Gastrocnemius medialis (tissue), 4 donors: Measurements from ENCODE around the gene COX17. TPM values are rescaled to one million over a fixed set of nuclear protein-coding genes. Genes with fewer than 3 reads are reported as not detected.

Experiments used
- ATAC-seq, 2 donors: fragments of 150-250 bp; one replicate each; pipeline ENCODE4 v1.9.1; 2016
- DNase-seq, 2 donors: peaks; one replicate each; pipeline ENCODE4 v3.0.0-alpha.2; 2019
- H3K27ac ChIP-seq, 4 donors: fragments of 200-600 bp; sonication (generic); 1 replicate in 1 of 4; 2 replicates in 3 of 4; pipeline ENCODE4 v1.5.1; 2016 to 2018; ENCODE audit warnings: mild to moderate bottlenecking in 2 of 4, moderate library complexity in 1 of 4
- H3K27me3 ChIP-seq, 3 donors: fragments of 200-600 bp; sonication (generic) in 2 of 3; 1 replicate in 1 of 3; 2 replicates in 2 of 3; pipeline versions ENCODE4 v1.5.1 to v1.6.0; 2016 to 2019; ENCODE audit warnings: mild to moderate bottlenecking in 1 of 3, moderate library complexity in 1 of 3
- H3K36me3 ChIP-seq, 2 donors: fragments of 200-600 bp; sonication (generic) in 1 of 2; one replicate each; pipeline ENCODE4 v1.5.1; 2017 to 2018
- H3K4me1 ChIP-seq, 2 donors: fragments of 200-600 bp; sonication (generic) in 1 of 2; one replicate each; pipeline ENCODE4 v1.5.1; 2016 to 2017; ENCODE audit warnings: mild to moderate bottlenecking in 2 of 2
- H3K4me3 ChIP-seq, 4 donors: fragments of 200-600 bp; sonication (generic) in 3 of 4; 1 replicate in 1 of 4; 2 replicates in 3 of 4; pipeline ENCODE4 v1.5.1; 2016 to 2019; ENCODE audit warnings: mild to moderate bottlenecking in 2 of 4
- H3K9me3 ChIP-seq, 3 donors: fragments of 200-600 bp; sonication (generic) in 2 of 3; 1 replicate in 1 of 3; 2 replicates in 2 of 3; pipeline ENCODE4 v1.5.1; 2016 to 2019
- POLR2A ChIP-seq, 2 donors: fragments of 450-650 bp; IDR thresholded peaks; one replicate each; pipeline ENCODE4 v1.6.1; 2017; ENCODE audit warnings: antibody characterized with exemption in 2 of 2, mild to moderate bottlenecking in 2 of 2, moderate library complexity in 2 of 2
- in situ Hi-C, 4 donors: fragments of 200-750 bp; cut with MboI; loops; one replicate each; pipeline versions ENCODE4 v1.15.0 to v1.8.0; 2017; ENCODE audit warnings: low sequenced_read_pairs in 4 of 4
- intact Hi-C: fragments of 100-400 bp; cut with DNase I; formaldehyde crosslinking; loops from one replicate; pipeline ENCODE4 v1.15.1; 2023; ENCODE audit warnings: low total_unique reads
- total RNA-seq, 4 donors: library from RNA; depleted of rRNA; stranded (reverse); fragments of >200 nt; gene quantifications; one replicate each; pipeline versions ENCODE4 v1.1.0 to v1.2.3, GENCODE V29; 2016
- TF ChIP-seq, protein P1 (sequence below), 5 experiments: fragments of 450-650 bp in 3 of 5; fragments of 200-600 bp in 2 of 5; sonication (generic) in 2 of 5; IDR thresholded peaks in 4 of 5; conservative IDR thresholded peaks in 1 of 5; 1 replicate in 4 of 5; 2 replicates in 1 of 5; pipeline ENCODE4 v1.5.1; 2016 to 2019; ENCODE audit warnings: antibody characterized with exemption in 5 of 5, mild to moderate bottlenecking in 3 of 5, moderate library complexity in 3 of 5

COX17 gene
- total RNA-seq, 4 donors from 2014 or later, result 63.4 to 146 (median 87.5) TPM

DNA sequence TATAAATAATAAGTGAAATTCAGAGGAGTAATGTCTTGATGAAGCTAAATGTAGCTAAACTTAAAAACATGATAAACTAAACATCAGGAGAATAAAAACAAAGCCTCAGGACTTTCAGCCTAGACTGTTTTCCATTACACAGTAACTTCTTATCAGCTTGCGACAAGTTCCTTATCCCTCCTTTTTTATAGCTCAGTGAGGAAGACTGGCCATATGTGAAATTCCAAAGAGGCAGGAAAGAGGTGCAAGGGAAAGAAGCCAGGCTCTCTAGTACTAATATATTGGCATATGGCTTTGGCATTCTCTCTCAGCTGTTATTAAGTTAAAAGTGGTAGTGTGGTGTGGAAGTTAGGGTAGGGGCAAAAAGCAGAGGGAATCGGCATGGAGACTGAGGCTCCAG is 4.4 kb downstream of the COX17 start:
- no peak for ATAC-seq
- no peak for DNase-seq
- Histone ChIP-seq H3K4me3 (no peak overlapping the region), H3K27me3 (no peaks in the 10 kb centered on the region), H3K9me3 (no peaks in the 10 kb centered on the region), H3K36me3 (peaks cover 0 to 57% of the 10 kb centered on the region in 2 donors), H3K4me1 (peaks cover 17 to 29% of the 10 kb centered on the region in 2 donors), H3K27ac (peak overlapping the region in 3 of 4 donors; percentile 8 to 35 (median 20))
- in situ Hi-C loops, result no loop called here
- TF ChIP-seq, protein P1, sequence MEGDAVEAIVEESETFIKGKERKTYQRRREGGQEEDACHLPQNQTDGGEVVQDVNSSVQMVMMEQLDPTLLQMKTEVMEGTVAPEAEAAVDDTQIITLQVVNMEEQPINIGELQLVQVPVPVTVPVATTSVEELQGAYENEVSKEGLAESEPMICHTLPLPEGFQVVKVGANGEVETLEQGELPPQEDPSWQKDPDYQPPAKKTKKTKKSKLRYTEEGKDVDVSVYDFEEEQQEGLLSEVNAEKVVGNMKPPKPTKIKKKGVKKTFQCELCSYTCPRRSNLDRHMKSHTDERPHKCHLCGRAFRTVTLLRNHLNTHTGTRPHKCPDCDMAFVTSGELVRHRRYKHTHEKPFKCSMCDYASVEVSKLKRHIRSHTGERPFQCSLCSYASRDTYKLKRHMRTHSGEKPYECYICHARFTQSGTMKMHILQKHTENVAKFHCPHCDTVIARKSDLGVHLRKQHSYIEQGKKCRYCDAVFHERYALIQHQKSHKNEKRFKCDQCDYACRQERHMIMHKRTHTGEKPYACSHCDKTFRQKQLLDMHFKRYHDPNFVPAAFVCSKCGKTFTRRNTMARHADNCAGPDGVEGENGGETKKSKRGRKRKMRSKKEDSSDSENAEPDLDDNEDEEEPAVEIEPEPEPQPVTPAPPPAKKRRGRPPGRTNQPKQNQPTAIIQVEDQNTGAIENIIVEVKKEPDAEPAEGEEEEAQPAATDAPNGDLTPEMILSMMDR (IDR thresholded peaks at IDR 0.05 in 4 of 5, conservative IDR thresholded peaks at IDR 0.05 in 1 of 5), result no peak
- no peak for TF ChIP-seq POLR2A (IDR thresholded peaks at IDR 0.05)
- intact Hi-C loops, result no loop called here

DNA sequence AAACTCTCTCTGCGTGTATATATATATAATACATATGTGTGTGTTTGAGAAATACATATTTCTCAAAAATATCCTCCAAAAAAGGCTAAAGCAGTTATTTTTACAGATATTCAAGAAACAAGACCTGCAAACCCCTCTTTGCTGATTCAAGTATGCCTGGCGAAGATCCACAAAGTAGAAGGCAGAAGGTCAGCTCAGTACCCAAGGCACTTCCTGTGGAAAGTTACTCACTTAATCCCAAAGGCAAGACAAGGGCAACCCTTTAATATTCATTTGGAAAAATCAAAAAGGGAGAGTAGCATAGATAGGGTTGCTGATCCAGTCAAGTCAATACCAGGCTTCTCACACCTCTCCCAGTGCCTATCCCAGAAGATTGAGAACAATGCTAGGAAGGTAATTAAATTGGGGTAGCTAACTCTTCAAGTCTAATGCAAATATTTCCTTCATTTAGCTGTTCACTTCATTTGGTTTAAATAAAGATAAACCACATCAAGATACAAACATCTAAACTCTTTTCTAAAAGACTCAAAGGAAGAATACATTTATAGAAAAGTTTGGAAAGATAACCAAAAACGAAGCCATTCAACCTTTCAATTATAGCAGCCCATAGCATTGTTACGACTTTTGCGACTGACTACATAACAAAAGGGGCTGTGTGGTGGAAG is 7.2 kb downstream of the COX17 start:
- peaks cover 10 to 27% of the 10 kb centered on the region in 2 donors for H3K4me1 ChIP-seq
- DNase-seq (no peak), ATAC-seq (no peak)
- H3K27ac ChIP-seq, result peak overlapping the region; percentile 12 to 60 (median 37)
- H3K36me3 ChIP-seq, result peaks cover 0 to 55% of the 10 kb centered on the region in 2 donors
- H3K9me3 ChIP-seq, result no peaks in the 10 kb centered on the region
- no peak overlapping the region for H3K4me3 ChIP-seq
- no peaks in the 10 kb centered on the region for H3K27me3 ChIP-seq
- intact Hi-C loops (loop anchor here (10.0 kb wide), 1 partner anchor 735 kb away; no protein-coding TSS in a partner anchor), in situ Hi-C loops (loop anchor here in 1 of 4 donors (10.0 kb wide), 1 partner anchor 95 kb away; the partner anchor contains the start of gene ADPRH)
- TF ChIP-seq, protein P1 (IDR thresholded peaks at IDR 0.05 in 4 of 5, conservative IDR thresholded peaks at IDR 0.05 in 1 of 5), result no peak
- TF ChIP-seq POLR2A (IDR thresholded peaks at IDR 0.05), result no peak

DNA sequence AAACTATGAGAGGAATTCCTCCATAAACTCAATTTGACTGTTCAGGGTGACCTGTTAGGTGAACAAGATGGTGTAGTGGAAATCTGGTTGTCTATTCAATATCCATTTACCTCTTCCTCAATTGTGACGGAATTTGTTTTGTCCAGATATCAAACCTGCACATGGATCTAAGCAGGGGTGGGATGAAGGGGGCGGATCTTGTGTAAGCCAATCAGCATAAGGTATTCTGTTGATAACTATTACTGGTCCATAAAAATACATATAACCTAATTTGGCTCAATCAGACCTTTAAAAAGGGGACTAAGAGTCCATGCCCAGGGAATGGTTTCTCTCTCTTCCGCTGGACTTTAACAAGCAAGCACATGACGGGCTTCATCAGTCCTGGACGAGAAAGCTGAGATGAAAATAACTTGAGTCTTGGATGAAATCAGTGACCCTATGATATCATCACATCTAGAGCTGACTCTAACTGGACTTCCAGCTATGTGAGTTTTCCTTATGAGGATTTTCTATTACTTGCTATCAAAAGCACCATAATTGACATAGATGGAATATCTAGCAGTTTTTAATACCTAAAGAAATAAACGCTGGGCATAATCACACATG is 11.1 kb downstream of the COX17 start:
- no peak for TF ChIP-seq POLR2A (IDR thresholded peaks at IDR 0.05)
- TF ChIP-seq, protein P1 (IDR thresholded peaks at IDR 0.05 in 4 of 5, conservative IDR thresholded peaks at IDR 0.05 in 1 of 5), result no peak
- Histone ChIP-seq H3K27me3 (no peaks in the 10 kb centered on the region), H3K9me3 (no peaks in the 10 kb centered on the region), H3K4me1 (peaks cover 42 to 64% of the 10 kb centered on the region in 2 donors), H3K4me3 (no peak overlapping the region), H3K27ac (peak overlapping the region; percentile 94 to 96 (median 95)), H3K36me3 (peaks cover 0 to 17% of the 10 kb centered on the region in 2 donors)
- ATAC-seq (peak in 1 of 2 donors; percentile 29), DNase-seq (no peak)
- in situ Hi-C loops, result loop anchor here in 1 of 4 donors (10.0 kb wide), 1 partner anchor 91 kb away; the partner anchor contains the start of gene ADPRH
- intact Hi-C loops, result loop anchor here (10.0 kb wide), 1 partner anchor 731 kb away; no protein-coding TSS in a partner anchor

DNA sequence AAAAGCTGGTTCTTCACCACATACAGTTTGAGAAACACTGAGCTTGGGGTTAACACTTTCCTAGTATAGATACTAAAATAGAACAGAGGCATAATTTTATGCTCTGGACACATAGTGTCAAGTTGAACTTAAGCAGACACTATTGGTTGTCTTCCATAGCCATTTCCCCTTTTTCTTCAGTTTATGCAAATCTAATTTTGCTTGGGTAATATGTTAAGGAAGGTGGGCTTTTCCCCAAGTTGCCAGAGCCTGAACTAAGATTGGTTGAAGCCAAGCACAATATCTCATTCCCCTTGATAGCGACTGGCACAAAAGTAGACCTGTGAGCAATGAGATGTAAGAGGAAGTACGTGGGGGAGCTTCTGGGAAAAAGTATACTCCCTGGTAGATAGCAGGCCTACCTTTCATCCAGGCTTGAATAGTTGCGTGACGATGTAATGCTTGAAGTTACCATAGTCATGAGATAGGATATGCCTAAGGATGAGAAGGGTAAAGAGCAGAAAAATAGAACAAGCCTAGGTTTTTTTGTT is 12.3 kb downstream of the COX17 start:
- peaks cover 45 to 64% of the 10 kb centered on the region in 2 donors for H3K4me1 ChIP-seq
- peak overlapping the region; percentile 94 to 96 (median 95) for H3K27ac ChIP-seq
- no peaks in the 10 kb centered on the region for H3K9me3 ChIP-seq
- ATAC-seq (peak in 1 of 2 donors; percentile 21), DNase-seq (no peak)
- no peak for TF ChIP-seq POLR2A (IDR thresholded peaks at IDR 0.05)
- TF ChIP-seq, protein P1 (IDR thresholded peaks at IDR 0.05 in 4 of 5, conservative IDR thresholded peaks at IDR 0.05 in 1 of 5), result no peak
- H3K36me3 ChIP-seq, result peaks cover 0 to 14% of the 10 kb centered on the region in 2 donors
- no peaks in the 10 kb centered on the region for H3K27me3 ChIP-seq
- in situ Hi-C loops (loop anchor here in 1 of 4 donors (10.0 kb wide), 1 partner anchor 90 kb away; the partner anchor contains the start of gene ADPRH), intact Hi-C loops (loop anchor here (10.0 kb wide), 1 partner anchor 730 kb away; no protein-coding TSS in a partner anchor)
- H3K4me3 ChIP-seq, result no peak overlapping the region
